GM06990 (cell line): ENCODE results near the gene FBXW4.

Experiments used
- DNase-seq: peaks from one replicate; pipeline ENCODE4 v3.0.0-alpha.2; 2011; ENCODE audit not compliant: insufficient read length; ENCODE audit errors: extremely low read depth
- H3K27me3 ChIP-seq: replicated peaks from 2 replicates; pipeline ENCODE4 v1.6.0; 2011; ENCODE audit warnings: low read length; ENCODE audit not compliant: control insufficient read depth, insufficient read depth
- H3K36me3 ChIP-seq: 2 replicates; pipeline ENCODE4 v1.5.1; 2011; ENCODE audit warnings: low read length; ENCODE audit not compliant: control insufficient read depth, insufficient read depth
- H3K4me3 ChIP-seq: replicated peaks from 2 replicates; pipeline ENCODE4 v1.5.1; 2011; ENCODE audit warnings: low read depth, mild to moderate bottlenecking, control low read depth, low read length
- TF ChIP-seq, protein P1 (sequence below): IDR thresholded peaks from 2 replicates; pipeline ENCODE4 v1.5.1; 2011; ENCODE audit warnings: low read length, control low read depth, mild to moderate bottlenecking, inconsistent platforms; ENCODE audit not compliant: insufficient read depth, poor library complexity, severe bottlenecking

The FBXW4 gene

DNA sequence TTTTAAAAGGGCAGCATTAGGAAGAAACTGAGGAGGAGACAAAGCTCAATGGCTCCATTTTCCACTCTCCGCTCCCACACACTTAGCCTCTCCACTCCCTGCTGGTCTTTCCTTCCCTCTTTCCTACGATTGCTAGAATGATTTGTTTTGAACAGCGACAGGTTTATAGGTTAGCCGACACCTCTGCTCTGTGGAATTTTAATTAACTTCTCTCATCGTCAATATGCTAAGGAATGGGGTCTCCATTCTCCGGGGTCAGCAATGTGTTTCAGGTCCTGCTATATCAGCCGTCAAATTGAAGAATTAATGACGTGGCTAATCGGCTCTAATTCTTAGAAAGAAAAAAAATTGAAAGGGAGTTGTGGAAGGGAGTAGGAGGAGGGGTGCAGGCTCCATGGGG is 28.9 kb downstream of the FBXW4 start:
- Histone ChIP-seq H3K4me3 (no peak overlapping the region), H3K27me3 (no peaks in the 10 kb centered on the region), H3K36me3 (peaks cover 19% of the 10 kb centered on the region)
- TF ChIP-seq, protein P1, sequence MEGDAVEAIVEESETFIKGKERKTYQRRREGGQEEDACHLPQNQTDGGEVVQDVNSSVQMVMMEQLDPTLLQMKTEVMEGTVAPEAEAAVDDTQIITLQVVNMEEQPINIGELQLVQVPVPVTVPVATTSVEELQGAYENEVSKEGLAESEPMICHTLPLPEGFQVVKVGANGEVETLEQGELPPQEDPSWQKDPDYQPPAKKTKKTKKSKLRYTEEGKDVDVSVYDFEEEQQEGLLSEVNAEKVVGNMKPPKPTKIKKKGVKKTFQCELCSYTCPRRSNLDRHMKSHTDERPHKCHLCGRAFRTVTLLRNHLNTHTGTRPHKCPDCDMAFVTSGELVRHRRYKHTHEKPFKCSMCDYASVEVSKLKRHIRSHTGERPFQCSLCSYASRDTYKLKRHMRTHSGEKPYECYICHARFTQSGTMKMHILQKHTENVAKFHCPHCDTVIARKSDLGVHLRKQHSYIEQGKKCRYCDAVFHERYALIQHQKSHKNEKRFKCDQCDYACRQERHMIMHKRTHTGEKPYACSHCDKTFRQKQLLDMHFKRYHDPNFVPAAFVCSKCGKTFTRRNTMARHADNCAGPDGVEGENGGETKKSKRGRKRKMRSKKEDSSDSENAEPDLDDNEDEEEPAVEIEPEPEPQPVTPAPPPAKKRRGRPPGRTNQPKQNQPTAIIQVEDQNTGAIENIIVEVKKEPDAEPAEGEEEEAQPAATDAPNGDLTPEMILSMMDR: no peak
- DNase-seq: no peak

DNA sequence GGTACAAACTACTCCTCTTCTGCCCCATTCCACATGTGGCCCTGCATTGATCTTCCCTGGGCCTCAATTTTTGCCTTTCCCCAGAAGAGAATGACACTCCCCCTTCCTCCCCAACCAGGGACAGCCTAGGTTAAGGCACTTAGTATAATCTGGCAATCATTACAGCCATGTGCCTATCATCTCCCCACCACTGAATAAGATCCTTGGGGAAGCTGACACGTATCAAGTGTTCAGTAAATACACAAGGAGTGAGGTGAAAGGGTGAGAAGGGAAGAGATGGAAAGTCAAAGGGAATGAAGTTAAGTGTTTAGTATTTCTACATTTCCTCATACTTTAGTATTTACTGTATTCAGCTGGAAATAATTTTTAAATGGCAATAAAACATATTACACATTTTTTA is 31.9 kb downstream of the FBXW4 start:
- H3K36me3 ChIP-seq: peaks cover 30% of the 10 kb centered on the region
- no peaks in the 10 kb centered on the region for H3K27me3 ChIP-seq
- no peak for DNase-seq
- H3K4me3 ChIP-seq: no peak overlapping the region
- TF ChIP-seq, protein P1: no peak

DNA sequence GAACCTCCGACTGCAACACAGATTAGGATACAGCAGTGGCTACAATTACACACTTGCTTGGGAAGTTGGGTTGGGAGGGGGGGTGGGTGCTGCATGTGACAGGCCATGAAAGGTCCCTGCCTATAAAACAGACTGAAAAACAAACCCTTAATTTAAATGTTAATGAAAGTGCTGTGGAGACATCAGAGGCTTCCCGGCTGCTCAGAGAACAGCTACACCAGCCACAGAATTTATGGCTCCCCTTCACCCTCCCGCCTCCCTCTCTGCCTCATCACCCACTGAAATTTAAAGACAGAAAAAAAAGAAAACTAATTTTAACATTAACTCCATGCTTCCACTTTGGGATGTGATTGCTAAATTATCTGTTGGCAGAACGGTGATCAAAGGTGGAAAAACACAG is 34.7 kb downstream of the FBXW4 start:
- H3K4me3 ChIP-seq: no peak overlapping the region
- no peaks in the 10 kb centered on the region for H3K27me3 ChIP-seq
- DNase-seq: no peak
- peaks cover 26% of the 10 kb centered on the region for H3K36me3 ChIP-seq
- TF ChIP-seq, protein P1: no peak

DNA sequence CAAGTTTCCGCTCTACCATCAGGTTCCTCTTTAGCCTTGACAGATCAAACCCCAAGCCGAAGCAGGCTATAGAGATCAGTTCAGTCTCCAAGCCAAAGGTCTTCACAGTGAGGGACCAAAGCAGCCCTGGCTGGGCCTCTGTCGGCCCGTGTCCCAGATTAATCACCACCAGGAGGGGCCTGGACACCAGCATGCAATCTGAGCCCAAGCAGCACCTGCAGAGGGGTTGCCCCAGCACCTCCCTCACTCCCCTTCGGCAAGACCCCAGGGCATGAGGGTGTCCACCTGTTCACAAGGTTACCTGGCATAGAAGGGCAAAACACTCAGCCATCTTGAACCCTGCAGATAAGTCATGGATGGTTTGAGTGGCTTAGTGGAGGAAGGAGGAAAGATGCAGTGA is 36.0 kb downstream of the FBXW4 start:
- TF ChIP-seq, protein P1: no peak
- Histone ChIP-seq H3K36me3 (peaks cover 22% of the 10 kb centered on the region), H3K27me3 (no peaks in the 10 kb centered on the region), H3K4me3 (no peak overlapping the region)
- DNase-seq: no peak

DNA sequence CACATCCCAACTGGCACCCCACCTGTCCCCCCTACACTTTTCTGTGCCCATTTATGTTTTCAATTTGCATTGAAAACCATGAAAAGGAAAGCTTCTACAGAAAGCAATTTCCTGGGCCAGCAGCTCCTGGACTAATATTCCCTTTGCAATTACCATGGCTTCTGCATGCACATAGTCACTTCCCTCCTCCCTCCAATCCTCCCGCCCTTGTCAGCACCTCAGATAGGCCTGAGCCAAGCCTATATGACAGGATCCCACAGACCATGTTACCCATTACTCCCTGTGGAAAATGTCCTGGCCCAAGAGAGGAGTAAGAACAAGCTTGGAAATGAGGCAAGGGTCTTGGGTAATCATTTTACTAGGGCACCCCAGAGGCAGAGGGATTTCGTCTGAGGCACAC is 38.1 kb downstream of the FBXW4 start:
- peaks cover 22% of the 10 kb centered on the region for H3K36me3 ChIP-seq
- H3K4me3 ChIP-seq: no peak overlapping the region
- no peaks in the 10 kb centered on the region for H3K27me3 ChIP-seq
- TF ChIP-seq, protein P1: no peak
- no peak for DNase-seq

DNA sequence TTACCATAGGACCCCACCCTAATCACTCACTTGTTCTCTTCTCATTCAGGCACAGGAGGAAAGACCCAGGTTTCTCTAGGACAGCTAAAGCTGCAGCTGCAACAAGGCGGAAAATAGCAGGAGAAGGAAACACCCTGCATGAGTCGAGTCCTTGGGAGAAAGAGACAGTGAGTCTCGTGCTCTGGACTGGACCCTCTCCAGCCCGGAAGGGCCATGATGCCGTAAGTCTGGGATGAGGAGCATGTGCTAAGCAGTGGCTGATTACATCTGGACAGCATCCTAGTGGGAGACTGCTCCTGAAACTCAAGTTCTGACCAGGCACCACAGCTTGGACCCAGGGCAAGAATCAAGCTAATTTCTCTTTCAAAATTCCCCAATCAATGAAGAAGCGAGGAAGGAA is 39.4 kb downstream of the FBXW4 start:
- no peaks in the 10 kb centered on the region for H3K27me3 ChIP-seq
- H3K4me3 ChIP-seq: no peak overlapping the region
- TF ChIP-seq, protein P1: no peak
- peaks cover 20% of the 10 kb centered on the region for H3K36me3 ChIP-seq
- DNase-seq: no peak
